DMS 273 (cell line): Measurements from ENCODE around the gene ELN.
A peak's percentile ranks its signal among the peaks of the same experiment; 100 is the strongest.
"Not testable (repeated sequence)": the region's sequence is repeated elsewhere in the genome, so short reads cannot be mapped to it uniquely, and the experiment has no call there.

Experiments used
- DNase-seq: peaks from one replicate; lab custom pipeline; 2025; ENCODE audit not compliant: unreplicated experiment; lab: John Stamatoyannopoulos, UW

ELN gene

DNA sequence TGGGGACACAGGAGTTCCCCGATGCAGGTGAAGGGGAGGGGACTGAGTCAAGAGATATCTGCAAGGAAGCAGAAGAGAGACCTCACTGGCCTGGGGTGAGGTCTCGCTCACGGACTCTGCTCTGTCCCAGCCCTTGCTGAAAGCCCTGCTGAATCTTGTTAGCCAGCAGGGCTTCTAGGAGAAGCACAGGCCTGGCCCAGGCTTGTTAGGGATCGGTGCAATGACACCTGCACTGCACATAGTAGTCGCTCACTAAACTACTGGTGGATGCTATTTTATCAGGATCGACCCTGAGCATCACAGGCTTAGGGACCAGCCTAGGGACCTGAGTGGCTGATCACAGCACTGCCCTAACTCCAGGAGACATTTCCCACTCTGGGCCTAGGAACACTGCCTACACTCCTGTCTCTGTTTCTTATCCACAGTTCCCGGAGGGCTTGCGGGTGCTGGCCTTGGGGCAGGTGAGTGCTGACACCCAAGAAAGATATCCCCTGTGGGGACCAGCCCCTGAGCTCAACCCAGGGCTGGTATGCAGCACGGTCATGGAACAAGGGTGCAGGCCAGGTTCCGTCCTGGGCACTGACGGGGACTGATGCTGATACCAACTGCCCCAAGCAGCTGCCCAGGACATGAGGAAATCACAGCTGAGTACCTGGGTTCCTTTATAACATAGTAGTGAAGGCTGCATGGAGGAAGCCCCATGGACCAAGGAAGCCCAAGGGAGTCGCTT lies 13.0 kb downstream of the ELN start:
- no peak for DNase-seq

DNA sequence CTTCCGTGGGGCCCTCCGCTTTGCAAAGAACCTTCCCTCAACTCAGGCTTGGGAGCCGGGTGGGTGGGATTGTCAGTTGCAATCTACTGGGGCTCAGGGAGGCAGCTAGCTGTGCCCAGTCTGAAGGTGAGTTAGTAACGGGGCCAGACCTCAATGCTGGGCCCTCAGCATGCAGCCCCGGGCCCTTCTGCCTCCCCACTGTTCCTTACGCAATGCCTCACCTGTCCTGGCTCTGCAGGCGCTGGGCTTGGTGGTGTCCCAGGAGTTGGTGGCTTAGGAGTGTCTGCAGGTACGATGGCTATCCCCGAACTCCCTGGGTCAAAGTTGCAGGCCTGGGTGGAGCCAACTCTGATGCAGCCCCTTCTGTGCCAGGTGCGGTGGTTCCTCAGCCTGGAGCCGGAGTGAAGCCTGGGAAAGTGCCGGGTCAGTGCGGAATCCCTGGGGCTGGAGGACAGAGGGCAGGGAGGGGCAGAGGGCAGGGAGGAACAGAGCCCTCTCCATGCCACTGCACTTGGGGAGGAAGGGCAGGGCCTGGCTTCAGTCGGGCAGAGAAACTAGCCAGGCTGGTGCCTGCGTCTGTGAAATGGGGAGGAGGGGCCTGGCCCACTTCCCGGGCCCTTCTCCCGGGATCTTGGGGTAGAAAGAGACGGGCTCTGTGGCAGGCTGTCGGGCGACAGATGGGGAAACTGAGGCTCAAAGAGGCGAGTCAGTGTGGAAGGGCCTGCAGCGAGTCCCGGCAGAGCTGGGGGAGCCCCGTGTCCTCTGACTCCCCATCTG lies 15.0 kb downstream of the ELN start:
- peak; percentile 64 for DNase-seq

DNA sequence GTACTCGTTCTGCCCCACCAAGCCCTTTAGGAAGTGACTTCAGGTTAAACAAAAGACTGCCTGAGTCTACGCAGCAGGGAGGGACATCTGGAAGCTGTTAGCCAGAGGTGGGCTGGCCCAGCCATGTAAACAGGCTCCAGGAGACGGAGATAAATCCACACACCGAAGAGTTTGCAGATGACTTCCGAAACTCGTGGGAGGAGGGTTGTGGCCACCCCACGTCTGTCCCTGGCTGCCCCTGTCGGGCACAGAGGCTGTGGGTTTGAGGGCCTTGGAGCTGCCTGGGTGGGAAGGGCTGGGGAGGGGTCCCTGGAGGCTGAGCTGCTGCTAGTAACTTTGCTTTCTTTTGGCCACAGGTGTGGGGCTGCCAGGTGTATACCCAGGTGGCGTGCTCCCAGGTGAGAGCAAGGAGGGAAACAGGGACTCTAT lies 15.6 kb downstream of the ELN start:
- DNase-seq = peak; percentile 73

DNA sequence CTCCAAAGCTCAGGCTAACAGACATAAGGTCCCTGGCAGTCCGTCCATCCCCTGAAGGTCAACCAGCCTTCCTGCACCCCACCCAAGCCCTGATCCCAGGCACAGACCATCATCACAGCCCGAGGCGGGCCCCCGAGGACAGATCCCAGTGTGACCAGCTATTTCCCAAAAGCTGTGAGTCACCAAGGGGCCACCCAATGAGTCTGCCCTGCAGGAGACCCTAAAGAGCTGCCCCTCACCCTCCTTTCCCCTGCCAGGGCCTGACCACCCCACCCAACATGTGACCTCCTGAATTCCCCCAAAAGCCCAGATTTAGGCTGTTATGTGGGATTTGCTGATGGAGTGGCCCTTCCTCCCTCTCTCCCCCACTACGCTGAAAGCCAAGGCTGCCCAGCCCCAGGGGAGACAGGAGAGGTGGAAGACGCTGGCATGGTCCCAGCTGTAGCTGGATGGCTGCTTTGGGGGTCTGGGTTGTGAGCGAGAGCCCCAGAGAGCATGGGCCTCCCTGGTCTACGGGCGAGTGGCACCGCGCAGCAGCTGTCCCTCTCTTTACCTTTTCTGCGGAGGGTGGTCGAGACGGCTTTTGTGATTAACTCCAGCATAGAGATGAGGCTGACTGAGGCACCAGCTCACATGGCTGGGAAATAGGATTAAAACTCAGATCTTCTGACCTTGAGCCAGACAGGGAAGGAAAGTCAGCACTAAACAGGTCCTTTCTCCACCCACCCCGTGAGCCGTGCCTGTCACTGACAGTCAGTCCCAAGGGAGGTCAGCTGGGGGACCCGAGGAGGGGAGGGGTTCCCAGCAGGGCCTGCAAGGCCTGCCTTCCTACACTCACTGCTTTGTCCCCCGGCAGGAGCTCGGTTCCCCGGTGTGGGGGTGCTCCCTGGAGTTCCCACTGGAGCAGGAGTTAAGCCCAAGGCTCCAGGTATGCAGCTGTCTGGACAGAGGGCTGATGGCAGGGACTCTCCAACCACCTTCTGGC lies 16.7 kb downstream of the ELN start:
- DNase-seq = no peak

DNA sequence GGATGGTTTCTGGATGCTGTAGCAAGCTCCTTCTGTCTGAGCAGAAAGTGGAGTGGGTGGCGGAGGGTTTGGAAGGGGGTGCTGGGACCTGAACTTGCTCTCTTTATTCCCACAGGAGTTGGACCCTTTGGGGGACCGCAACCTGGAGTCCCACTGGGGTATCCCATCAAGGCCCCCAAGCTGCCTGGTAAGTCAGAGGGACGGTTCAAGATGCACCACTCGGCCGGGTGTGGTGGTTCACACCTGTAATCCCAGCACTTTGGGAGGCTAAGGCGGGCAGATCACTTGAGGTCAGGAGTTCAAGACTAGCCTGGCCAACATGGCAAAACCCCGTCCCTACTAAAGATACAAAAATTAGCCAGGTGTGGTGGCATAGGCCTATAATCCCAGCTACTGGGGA lies 18.6 kb downstream of the ELN start:
- DNase-seq = not testable (repeated sequence)

DNA sequence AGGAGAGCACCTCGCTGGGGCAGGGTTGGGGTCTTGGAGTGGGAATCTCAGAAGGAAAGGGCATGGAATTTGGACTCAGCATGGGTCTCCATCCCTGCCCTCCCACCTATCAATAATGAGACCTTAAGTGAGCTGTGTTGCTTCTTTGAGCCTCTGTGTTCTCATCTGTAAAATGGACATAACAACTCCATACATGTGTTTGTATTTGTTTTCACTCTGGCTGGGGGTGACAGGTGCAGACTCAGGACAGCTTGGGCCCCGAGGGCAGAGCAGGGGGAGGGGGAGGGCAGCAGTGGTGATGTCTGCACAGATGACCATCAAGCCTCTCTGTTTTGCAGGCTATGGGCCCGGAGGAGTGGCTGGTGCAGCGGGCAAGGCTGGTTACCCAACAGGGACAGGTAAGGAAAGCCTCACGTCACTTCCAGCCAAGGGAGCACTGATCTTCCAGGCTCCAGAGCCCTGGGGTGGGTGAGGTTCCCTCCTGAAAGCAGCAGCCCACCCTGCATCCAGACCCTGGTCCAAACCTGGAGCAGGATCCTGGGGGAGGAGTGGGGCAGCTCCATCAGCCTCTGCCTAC lies 19.9 kb downstream of the ELN start:
- no peak for DNase-seq

DNA sequence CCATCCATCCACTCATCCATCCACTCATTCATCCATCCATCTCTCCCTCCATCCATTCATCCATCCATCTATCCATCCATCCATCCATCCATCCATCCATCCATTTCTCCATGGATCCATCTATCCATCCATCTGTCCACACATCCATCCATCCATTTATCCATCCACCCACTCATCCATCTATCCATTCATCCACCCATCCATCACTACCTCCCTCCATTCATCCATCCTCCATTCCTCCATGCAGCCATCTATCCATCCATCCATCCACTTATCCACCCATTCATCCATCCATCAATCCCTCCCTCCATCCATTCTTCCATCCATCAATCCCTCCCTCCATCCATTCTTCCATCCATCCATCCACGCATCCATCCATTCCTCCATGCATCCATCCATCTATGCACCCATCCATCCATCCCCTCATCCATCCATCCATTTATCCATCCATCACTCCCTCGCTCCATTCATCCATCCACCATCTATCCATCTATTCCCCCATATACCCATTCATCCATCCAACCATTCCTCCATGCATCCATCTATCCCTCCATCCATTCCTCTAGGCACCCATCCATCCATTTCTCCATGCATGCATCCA lies 21.1 kb downstream of the ELN start:
- no peak for DNase-seq

DNA sequence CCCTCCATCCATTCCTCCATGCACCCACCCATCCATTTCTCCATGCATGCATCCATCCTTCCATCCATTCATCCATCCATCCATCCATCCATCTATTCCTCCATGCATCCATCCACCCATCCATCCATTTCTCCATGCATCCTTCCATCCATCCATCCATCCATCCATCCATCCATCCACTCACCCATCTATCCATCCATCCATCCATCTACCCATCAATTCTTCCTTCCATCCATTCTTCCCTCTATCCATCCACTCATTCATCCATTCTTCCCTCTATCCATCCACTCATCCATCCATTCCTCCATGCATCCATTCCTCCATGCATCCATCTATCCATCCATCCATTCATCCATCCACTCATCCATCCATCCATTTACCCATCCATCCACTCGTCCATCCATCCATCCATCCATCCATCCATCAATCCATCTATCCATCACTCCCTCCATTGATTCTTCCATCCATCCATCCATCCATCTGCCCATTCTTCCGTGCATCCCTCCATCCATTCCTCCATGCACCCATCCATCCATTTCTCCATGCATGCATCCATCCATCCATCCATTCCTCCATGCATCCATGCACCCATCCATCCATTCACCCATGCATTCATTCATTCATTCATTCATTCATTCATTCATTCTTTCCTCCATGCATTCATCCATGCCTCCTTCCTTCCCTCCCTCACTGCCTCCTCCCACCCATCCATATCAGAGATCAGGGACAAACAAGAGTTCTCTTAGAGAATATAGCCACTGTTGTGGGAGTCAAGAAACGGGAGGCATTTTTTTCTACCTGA lies 22.2 kb downstream of the ELN start:
- DNase-seq = no peak

DNA sequence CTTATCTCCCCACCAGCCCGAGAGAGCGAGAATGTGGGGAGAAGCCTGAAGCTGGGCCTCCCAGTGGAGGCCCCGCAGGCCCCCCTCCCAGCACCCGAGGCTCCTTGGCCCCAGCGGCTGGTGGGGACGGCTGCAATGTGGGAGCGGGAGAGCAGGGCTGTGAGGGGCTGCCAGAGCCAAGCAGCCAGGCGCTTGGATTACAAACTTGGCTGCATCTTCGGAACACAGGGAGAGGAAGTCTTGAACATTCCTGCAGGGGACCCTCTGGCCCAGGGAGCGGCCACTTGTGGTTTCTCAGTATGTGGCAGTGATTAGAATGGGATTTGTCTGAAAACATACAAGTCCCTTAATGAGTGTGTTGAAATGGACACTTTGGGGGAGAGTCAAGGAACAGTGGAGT lies 23.2 kb downstream of the ELN start:
- DNase-seq = no peak

DNA sequence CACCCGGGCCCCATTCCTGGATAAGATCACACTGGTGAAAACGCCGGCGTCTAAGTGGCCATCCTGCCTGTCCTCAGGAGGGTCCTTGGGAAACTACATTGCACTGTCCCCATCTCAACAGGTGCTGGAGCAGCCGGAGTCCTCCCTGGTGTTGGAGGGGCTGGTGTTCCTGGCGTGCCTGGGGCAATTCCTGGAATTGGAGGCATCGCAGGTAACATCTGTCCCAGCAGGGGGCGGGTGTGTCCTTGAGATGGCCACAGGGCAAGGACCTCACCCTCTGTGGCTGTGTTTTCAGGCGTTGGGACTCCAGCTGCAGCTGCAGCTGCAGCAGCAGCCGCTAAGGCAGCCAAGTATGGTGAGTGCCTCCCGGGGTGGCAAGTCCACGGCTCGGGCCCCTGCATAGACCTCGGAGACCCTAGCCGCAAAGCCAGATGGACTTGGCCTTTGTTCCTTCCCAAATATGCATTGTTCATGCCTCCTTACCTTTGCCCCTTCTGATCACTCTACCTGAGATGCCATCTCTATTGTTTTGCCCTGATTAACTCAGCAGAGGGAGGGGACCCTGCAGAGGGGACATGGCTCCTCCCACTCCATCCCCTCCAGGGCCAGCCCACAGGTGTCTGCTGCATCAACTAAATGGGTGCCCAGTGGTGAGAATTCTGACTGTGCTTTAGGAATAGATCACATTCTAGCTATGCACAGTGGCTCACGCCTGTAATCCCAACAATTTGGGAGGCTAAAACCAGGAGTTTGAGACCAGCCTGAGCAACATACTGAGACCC lies 23.8 kb downstream of the ELN start:
- DNase-seq = peak; percentile 66

DNA sequence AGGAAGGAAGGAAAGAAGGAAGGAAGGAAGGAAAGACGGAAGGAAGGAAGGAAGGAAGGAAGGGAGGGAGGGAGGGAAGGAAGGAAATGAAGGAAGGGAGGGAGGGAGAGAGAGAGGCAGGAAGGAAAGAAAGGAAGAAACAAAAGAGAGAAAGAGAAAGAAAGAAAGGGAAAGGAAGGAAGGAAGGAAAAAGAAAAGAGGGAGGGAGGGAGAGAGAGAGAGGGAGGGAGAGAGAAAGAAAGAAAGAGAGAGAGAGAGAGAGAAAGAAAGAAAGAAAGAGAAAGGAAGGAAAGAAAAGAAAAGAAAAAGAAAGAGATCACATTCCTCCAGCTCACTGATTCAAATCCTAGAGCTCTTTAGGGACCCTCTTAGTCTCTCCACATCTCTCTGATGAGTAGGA lies 24.7 kb downstream of the ELN start:
- no peak for DNase-seq

DNA sequence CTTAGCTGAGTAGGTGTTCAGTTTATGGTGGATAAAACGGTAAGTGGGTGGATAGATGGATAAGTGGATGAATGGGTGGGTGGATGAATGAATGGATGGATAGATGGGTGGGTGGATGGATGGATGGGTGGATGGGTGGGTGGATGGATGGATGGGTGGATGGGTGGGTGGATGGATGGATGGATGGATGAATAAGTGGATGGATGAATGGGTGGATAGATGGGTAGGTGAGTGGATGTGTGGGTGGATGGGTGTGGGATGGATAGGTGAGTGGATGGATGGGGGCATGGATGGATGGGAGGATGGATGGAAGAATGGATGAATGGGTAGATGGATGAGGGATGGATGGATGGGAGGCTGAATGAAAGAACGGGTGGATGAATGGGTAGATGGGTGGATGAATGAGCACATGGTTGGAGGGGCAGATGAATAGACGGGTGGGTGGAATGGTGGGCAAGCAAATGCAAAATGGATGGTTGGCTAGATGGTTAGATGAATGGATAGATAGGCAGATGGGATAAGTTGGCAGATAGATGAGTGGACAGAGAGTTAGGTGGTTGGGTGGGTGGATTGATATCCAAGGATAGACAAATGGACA lies 25.7 kb downstream of the ELN start:
- no peak for DNase-seq

DNA sequence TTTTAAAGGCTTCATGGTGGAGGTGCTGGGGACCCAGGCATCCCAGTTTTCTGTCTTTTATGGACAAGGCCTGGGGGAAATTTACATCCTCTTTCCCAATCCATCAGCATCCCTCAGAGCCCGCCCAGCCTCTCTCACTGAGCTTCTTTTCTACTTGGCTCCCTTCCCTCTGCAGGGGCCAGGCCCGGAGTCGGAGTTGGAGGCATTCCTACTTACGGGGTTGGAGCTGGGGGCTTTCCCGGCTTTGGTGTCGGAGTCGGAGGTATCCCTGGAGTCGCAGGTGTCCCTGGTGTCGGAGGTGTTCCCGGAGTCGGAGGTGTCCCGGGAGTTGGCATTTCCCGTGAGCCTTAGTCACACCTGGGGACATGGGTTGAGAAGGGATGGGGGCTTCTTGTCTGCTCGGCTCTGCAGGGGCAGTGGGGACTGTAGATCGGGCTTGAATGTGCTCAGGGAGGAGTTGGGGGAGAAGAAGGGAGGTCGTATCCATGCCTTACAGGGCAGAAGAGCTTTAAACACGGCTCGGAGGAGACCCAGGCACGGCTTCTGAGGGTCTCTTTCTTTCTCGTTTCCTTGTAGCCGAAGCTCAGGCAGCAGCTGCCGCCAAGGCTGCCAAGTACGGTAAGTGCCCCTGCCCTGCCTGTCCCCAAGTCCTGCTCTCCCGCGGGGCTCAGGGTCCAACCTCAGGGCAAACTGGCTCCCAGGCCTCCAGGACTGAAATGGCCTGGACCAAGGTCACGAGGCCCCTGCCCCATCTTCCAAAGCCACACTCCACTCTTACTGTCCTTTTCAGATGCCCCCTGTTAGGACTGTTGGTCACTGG lies 28.3 kb downstream of the ELN start:
- no peak for DNase-seq

DNA sequence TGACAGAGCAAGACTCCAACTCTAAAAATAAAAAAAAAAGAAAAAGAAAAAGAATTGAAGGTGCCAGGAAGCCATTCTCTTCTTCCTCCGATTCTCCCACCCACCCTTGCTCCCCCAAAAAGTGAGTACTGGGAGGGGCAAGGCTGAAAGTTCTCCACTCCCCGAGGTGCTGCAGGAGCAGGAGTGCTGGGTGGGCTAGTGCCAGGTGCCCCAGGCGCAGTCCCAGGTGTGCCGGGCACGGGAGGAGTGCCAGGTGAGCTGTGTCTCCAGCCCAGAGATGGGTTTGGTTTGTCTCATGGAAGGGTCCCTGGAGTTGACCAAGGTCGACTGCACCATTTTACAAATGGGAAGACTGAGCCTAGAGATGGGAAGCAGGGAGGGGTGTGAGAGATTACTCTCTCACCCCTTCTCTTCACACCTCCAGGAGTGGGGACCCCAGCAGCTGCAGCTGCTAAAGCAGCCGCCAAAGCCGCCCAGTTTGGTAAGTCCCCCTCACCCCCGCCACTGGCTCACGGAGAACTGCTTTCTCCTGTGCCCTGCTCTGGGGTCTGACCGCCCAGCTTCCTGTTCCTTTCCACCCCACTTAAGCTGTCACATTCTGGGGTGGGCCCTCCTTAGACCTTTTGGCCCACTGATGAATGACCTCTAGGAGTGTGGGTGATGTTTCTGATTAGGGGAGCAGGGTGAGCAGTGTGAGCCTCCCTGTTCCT lies 29.4 kb downstream of the ELN start:
- no peak for DNase-seq

DNA sequence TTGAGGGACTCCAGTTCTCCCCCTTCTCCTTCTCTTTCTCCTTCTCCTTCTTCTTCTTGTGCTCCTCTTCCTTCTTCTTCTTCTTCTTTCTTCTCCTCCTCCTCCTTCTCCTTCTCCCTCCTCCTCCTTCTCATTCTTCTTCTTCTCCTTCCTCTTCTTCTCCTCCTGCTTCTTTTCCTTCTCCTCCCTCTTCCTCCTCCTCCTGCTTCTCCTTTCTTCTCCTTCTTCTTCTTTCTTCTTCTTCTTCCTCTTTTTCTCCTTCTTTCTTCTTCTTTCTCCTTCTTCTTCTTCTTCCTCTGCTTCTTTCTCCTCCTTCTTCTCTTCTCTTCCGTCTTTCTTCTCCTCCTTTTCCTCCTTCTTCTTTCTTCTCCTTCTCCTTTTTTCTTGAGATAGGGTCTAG lies 30.0 kb downstream of the ELN start:
- DNase-seq = no peak

DNA sequence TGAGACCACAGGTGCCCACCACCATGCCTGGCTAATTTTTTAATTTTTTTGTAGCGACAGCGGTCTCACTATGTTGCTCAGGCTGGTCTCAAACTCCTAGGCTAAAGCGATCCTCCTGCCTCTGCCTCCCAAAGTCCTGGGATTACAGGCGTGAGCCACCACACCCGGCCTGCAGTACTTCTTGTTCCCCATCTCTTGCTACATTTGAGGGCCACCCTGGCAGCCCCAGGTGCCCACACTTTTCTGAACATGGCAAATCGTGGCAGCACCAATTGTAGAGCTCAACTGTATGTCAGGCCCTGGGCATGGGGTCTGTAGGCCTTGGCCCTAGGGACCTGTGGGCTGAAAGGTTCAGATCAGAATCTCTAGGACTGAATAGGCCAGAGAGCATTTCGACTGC lies 30.5 kb downstream of the ELN start:
- no peak for DNase-seq

DNA sequence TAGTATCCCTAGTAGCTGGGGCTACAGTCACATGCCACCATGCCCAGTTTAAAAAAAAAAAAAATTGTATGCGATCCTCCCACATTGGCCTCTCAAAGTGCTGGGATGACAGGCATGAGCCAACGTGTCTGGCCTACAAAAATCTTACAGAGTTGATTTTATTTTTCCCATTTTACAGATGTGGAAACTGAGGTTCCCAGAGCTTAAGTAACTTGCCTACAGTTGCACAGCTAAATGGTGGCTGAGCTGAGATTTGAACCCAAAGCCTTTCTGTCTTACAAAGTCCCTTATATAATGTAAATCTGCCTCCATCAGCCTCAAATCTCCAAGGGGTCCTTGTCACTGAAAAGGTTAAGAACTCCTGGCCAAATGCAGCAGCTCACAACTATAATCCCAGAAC lies 31.1 kb downstream of the ELN start:
- no peak for DNase-seq
